ENCODE results near the gene LHX4.

- TF ChIP-seq NR2C2 (CRISPR knock-in tag; IDR thresholded peaks at IDR 0.05) = no peak
- TF ChIP-seq NR2C2 (tag; IDR thresholded peaks at IDR 0.05) = no peak
- TF ChIP-seq GABPA (tag; conservative IDR thresholded peaks at IDR 0.05; ENCODE audit: low read depth) = no peak
These were observed 35.4 kb upstream of the LHX4 start for GRCh38 chr1:180194546-180195207.

Data from K562 (cell line).